ENCODE data around the gene ANKRD13D.
A peak's percentile ranks its signal among the peaks of the same experiment; 100 is the strongest.

ANKRD13D gene

DNA sequence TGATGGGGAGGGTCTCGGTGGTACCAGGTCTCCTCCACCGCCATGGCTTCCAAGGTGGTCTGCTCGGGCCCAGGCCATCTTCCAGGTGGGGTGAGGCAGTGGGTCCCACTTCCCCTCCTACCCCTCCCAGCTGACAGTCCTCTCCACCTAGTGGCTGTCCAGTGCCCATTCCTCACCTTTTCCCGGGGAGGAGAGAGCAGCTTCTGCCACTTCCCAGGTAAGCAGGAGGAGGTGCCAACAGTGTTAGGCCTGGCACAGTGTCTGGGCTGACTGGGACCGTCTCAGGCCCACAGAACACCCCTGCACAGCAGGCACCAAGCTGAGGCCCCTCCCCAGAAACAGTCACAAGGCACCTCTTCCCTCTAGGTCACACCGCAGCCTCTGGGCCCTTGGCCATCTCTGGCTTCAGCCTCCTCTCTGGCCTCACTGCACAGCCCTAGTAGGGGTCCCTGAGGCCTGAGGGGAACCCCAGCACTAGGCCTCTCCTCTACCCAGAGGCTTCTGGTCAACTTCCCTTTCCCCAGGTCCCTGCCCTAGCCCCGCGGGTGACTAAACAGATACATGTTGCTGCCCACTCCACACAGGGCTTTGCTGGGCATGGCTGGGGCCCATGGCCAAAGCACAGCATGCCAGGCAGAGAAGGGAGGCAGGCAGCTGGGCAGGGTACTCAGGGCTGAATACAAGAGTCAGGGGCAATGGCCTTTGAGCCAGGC is 2.3 kb upstream of the ANKRD13D start:
- H3K4me3 ChIP-seq (ENCODE audit: low read depth, low read length), result no peak overlapping the region

DNA sequence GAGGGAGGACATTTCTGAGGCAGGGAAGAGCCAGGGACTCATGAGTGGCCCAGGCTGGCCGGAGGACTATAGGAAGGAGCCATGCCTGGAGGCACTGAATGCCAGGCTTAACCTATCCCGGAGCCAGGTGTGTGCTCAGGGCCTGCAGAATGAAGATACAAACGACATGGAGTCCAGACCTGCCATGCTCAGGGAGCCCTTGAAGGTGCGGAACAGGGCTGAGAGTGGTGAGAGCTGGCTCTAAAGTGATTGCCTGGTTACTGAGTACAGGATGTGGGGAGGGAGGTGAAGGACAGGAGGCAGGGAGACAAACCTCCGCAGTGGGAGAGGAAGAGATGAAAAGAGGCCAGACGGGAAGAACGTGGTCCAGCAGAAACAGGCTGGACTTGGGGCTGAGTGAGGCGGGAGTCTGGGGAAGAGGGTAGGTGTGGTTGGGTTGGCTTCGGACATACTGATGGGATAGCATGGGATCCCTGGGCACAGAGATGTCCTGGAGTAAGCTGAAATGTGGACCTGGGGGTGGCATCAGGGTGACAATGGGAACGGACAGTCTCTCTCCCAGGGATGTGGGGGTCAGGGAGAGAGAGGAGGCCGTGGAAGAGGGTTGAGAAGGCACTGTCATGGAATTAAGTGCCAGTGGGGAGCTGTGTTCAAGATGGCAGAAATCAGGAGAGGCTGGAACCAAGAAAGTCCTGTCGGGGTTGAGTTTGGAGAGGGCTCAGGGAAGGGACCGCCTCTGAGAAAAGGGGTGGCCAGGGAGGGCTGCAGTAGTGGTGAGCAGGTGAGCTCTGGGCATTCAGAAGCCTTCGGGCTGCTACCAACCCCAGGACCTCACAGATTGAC is 1.5 kb upstream of the ANKRD13D start:
- TF ChIP-seq, protein P1, sequence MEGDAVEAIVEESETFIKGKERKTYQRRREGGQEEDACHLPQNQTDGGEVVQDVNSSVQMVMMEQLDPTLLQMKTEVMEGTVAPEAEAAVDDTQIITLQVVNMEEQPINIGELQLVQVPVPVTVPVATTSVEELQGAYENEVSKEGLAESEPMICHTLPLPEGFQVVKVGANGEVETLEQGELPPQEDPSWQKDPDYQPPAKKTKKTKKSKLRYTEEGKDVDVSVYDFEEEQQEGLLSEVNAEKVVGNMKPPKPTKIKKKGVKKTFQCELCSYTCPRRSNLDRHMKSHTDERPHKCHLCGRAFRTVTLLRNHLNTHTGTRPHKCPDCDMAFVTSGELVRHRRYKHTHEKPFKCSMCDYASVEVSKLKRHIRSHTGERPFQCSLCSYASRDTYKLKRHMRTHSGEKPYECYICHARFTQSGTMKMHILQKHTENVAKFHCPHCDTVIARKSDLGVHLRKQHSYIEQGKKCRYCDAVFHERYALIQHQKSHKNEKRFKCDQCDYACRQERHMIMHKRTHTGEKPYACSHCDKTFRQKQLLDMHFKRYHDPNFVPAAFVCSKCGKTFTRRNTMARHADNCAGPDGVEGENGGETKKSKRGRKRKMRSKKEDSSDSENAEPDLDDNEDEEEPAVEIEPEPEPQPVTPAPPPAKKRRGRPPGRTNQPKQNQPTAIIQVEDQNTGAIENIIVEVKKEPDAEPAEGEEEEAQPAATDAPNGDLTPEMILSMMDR (IDR thresholded peaks at IDR 0.05; ENCODE audit: low read depth, low read length), result no peak
- H3K4me3 ChIP-seq (ENCODE audit: low read depth, low read length), result peak overlapping the region; percentile 70

More for the DNA sequence above, 2.3 kb upstream of the ANKRD13D start:
- TF ChIP-seq, protein P1 (IDR thresholded peaks at IDR 0.05; ENCODE audit: low read depth, low read length), result no peak

DNA sequence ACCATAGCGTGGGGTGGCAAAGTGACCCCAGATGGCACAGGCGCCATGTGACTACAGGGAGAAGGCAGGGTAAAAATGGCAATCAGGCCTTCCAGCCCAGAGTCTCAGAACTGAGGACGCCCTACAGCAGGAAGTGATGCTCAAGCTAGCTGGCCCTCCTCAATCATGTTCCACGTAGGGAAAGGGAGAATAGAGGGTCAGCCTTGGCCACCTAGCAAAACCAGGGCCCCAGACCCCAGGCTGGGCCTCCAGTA is 978 bp upstream of the ANKRD13D start:
- TF ChIP-seq, protein P1 (IDR thresholded peaks at IDR 0.05; ENCODE audit: low read depth, low read length), result no peak
- peak overlapping the region; percentile 70 for H3K4me3 ChIP-seq (ENCODE audit: low read depth, low read length)

DNA sequence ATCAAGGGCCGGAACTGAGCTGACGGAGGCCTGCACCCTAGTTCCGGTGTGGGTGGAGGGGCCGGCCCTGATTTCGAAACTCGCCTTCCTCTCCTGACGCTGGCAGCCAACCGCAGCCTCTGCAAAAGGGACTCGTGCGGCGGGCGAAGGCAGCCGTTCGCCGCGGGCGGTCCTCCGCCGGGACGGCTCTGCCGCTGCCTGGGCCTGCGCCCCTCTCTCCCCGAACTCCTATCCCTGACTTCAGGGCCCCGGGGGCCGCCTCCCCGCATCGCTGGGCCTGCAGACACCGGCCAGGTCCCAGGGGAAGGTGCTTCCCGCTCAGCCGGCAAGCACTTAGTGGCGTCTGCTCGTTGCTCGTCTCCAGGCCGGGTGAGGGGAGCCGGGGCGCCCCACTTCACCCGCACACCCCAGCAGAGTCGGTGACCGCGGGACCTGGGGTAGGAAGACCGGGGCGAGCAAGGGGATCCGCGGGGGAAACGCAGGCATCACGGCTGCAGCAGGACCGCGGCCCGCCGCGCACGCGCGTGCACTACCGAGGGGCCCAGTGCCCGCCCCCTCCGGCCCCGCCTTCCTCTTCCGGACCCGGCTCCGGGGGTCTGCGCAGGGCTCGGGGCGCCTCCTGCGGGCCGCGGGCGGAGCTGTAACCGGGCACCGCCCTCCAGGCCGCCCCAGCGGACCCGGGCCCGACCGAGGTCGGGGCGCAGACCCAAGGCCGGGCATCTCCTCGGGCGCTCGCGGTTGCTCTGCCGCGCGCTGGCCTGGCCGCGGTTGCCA is 464 bp upstream of the ANKRD13D start:
- H3K4me3 ChIP-seq (ENCODE audit: low read depth, low read length), result peak overlapping the region; percentile 70
- TF ChIP-seq, protein P1 (IDR thresholded peaks at IDR 0.05; ENCODE audit: low read depth, low read length), result peak; percentile 13; the same call in 1 of the 2 replicates

DNA sequence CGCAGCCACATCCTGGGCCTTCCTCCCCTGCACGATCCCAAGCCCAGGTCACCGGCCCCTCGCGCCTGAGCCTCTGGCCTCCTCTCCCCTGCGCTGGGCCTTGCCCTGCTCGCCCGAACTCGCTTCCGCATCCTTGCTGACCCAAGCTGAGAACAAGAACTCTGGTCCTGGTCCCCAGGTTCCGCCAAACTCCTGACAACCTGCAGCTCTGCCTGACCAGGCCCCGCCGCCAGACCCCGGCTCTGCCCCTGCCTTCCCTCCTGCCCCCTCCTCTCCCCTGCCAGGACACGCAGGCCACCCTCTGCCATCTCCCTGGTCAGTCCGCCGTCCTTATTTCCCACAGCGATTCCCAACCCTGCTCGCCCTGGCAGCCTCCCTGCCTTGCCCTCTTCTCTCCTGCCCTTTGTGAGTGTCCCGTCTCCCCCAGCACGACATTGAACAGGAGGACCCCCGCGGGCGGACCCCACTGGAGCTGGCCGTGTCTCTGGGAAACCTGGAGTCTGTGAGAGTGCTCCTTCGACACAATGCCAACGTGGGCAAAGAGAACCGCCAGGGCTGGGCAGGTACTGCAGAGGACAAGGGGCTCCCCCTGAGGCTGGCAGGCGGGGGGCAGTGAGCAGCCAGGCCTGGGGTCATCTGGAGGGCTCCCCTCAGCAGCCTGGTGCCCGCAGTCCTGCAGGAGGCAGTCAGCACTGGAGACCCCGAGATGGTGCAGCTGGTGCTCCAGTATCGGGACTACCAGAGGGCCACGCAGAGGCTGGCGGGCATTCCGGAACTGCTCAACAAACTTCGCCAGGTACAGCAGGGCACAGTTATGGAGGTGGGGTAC is 762 bp downstream of the ANKRD13D start:
- TF ChIP-seq, protein P1 (IDR thresholded peaks at IDR 0.05; ENCODE audit: low read depth, low read length), result no peak
- peak overlapping the region; percentile 74 for H3K4me3 ChIP-seq (ENCODE audit: low read depth, low read length)

DNA sequence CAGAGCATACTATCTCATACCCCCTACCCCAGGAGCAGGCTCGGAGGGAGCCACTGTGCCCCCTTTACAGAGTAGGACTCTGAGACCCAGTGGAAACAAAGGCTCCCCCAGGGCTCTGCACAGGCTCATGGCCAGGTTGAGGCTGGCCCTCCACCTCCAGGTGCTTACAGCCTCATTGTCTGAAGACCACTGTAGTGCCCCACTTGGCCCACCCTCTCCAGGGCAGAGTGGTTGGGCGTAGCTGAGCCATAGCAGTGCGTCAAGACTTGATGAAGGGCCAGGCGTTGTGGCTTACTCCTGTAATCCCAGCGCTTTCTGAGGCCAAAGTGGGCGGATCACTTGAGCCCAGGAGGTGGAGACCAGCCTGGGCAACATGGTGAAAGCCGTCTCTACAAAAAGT is 1.7 kb downstream of the ANKRD13D start:
- no peak overlapping the region; the same call in 1 of the 2 replicates for H3K4me3 ChIP-seq (ENCODE audit: low read depth, low read length)
- TF ChIP-seq, protein P1 (IDR thresholded peaks at IDR 0.05; ENCODE audit: low read depth, low read length), result no peak
